Measurements from ENCODE around the gene GLCCI1.
"Not testable (repeated sequence)": the region's sequence is repeated elsewhere in the genome, so short reads cannot be mapped to it uniquely, and the experiment has no call there.

Gene GLCCI1

DNA sequence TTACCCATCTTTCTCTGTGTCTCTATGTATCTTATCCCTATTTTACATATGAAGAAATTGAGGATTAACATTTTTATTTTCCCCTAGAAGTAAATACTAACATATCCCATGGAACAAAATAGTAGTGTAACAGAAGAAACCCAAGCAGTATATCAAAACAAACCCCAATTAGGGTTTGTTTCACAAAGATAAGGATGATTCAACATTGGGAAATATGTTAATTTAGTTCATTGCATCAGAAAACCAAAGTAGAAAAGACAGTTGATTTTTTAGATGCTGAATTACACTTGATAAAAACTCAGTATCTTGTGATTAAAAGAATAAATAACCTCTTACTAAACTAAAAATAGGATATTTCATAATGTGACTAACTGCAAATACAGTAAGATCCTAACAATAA is 87.8 kb downstream of the GLCCI1 start:
- DNase-seq = no peak

DNA sequence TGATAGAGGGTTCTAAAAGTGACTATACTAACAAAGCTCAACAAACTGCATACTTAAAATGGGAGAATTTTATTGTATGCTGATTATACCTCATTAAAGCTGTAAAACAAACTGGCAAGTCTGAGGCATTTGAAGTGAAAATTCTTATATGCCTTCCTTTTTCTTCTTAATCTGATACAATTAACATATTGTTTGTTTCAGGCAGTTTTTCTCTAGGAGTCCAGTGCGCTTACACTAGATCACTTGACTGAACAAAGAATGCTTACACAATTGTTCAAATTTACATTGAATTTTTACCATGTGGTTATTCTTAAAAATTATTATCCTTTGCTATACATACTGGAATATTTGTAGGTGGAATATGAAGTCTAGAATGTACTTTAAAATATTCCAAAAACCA is 89.0 kb downstream of the GLCCI1 start:
- no peak for DNase-seq

- no peak for DNase-seq
Measured at GRCh38 chr7:8058322-8058721, 89.7 kb downstream of the GLCCI1 start.

DNA sequence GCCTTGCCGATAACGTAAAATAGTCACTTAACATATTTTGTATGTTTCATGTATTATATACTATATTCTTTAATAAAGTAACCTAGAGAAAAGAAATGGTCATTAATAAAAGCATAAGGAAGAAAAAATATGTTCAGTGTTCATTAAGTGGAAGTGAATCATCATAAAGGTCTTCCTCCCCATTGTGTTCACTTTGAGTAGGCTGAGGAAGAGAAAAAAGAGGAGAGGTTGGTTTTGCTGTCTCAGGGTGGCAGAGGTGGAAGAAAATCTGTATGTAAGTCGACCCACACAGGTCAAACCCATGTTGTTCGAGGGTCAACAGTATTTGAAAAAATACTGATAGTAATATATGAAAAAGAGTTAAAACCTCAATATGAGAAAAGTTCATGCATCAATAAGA is 90.3 kb downstream of the GLCCI1 start:
- DNase-seq = no peak

DNA sequence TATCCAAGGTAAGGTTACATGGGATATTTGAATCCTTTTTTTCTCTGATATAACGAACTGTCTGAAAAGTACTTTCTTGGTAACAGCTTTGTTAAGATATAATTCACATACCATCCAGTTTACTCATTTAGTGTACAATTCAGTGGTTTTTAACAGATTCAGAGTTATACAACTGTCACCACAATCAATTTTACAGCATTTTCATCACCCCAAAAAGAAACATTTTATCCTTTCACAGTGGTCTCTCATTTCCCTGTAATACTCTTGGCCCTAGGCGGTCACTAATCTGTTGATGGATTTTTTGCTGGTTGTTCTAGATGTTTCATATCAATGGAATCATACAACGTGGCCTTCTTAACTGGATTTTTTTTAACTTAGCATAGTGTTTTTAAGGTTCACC is 91.6 kb downstream of the GLCCI1 start:
- DNase-seq = no peak

GRCh38 chr7:8063300-8063699 is 94.7 kb downstream of the GLCCI1 start:
- DNase-seq = not testable (repeated sequence)

- no peak for DNase-seq
Measured at GRCh38 chr7:8063706-8064297, 95.2 kb downstream of the GLCCI1 start.

DNA sequence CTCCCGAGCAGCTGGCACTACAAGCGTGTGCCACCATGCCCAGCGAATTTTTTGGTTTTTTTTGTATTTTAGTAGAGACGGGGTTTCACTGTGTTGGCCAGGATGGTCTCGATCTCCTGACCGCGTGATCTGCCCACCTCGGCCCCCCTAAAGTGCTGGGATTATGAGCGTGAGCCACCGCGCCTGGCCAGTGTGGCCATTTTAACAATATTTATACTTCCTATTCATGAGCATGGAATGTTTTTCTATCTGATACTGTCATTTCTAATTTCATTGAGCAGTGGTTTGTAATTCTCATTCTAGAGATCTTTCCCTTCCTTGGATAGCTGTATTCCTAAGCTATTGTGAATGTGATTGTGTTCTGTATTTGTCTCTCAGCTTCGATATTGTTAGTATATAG is 96.2 kb downstream of the GLCCI1 start:
- no peak for DNase-seq

DNA sequence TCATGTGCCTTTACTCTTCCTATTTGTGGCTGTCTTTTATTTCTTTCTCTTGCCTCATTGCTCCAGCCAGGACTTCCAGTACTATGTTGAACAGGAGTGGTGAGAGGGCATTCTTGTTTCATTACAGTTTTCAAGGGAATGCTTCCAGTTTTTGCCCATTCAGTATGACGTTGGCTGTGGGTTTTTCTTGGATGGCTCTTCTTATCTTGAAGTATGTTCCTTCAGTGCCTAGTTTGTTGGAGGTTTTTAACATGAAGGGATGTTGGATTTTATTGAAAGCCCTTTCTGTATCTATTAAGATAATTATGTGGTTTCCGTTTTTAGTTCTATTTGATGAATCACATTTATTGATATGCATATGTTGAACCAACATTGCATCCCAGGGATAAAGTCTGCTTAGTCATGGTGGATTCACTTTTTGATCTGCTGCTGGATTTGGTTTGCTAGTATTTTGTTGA is 96.8 kb downstream of the GLCCI1 start:
- no peak for DNase-seq

- no peak for DNase-seq
Measured at GRCh38 chr7:8068892-8069686, 100.5 kb downstream of the GLCCI1 start.

GRCh38 chr7:8070451-8071180 is 102.0 kb downstream of the GLCCI1 start:
- DNase-seq = no peak

DNA sequence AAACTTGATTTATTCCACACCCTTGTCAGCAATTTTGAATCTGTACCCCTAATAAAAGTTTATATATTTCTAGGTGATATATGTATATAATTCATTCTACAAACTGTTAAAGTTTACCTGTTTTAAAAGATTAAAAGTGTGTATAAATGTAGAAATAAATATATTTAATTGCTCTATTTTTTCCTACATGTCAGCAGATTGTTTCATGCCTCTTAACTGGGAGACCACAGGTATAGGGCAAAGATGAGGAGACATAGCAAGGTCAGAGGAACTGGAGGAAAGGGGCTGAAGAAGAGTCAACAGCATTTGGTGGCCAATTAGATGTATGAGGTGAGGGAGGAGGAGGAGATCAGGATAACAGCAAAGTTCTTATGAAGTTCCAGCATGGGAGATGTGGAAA is 109.8 kb downstream of the GLCCI1 start:
- no peak for DNase-seq

DNA sequence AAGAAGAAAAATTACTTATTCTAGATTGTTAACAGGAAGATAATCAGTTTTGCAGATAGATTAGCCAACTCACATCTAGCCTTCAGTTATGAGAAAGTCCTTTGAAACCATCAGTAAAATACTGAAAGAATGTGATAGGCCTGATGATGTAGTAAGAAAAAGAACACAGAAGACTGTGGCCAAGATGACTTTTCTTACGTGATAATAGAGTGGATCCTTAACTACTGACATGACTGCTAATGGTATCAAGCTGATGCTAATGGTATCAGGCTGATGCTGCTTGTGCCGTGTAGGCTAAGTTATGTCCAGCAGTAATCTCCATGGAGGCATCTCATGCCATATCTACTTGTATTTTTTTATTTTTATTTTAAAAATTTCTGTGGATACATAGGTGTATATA is 114.2 kb downstream of the GLCCI1 start:
- DNase-seq = no peak

DNA sequence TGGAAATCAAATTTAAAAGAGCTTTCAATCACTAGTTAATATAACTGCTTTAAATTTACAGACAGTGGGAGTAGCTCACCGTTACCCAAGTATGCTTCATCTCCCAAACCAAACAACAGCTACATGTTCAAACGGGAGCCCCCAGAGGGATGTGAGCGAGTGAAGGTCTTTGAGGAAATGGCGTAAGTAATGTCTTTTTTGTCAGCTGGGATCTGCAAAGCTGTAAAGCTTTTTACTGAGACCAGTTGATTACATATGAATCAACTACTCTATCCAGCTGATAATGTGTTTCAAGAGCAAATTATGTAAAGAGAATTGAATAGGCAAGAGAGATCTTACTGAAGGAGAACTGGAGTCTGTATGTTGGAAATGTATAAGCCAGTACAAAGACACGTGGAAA is 116.2 kb downstream of the GLCCI1 start:
- no peak for DNase-seq

DNA sequence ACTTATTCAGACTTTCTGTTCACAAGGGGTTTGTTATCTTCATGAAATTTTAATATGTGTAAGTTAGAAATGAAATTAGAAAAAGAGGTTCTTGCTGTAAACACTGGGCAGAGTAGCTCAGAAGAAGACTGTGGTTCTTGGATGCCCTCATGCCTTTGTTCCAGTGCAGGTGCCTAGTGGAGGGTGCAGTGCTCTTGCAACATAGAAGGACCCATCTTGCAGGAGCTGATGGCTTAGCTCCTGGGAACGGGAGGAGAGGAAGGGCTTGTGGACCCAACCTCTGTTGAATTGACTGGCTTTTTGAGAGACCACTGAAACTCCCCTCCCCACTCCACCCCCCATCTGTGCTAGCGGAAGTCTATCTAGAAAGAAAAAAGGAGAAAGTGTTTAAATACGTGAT is 116.8 kb downstream of the GLCCI1 start:
- no peak for DNase-seq

DNA sequence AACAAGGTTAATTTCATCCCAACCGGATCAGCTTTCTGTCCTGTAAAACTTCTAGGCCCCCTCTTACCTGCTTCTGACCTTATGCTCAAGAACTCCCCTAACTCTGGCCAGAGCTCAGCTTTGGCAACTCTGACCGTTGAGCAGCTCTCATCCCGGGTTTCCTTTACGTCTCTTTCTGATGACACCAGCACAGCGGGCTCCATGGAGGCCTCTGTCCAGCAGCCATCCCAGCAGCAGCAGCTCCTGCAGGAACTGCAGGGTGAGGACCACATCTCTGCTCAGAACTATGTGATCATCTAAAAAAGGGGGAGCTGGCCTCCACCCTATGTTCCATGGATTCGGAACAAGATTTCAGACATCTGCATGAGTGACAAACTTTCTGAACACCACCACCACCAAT is 117.6 kb downstream of the GLCCI1 start:
- no peak for DNase-seq

- DNase-seq = no peak
Measured at GRCh38 chr7:8089036-8089780, 120.6 kb downstream of the GLCCI1 start.

GRCh38 chr7:8092140-8092539 is 123.5 kb downstream of the GLCCI1 start:
- DNase-seq = no peak

- DNase-seq = no peak
Measured at GRCh38 chr7:8094164-8095140, 125.9 kb downstream of the GLCCI1 start.

DNA sequence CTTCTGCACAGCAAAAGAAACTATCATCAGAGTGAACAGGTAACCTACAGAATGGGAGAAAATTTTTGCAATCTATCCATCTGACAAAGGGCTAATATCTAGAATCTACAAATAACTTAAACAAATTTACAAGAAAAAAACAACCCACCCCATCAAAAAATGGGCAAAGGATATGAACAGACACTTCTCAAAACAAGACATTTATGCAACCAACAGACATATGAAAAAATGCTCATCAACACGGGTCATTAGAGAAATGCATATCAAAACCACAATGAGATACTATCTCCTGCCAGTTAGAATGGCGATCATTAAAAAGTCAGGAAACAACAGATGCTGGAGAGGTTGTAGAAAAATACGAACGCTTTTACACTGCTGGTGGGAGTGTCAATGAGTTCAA is 132.7 kb downstream of the GLCCI1 start:
- not testable (repeated sequence) for DNase-seq

DNA sequence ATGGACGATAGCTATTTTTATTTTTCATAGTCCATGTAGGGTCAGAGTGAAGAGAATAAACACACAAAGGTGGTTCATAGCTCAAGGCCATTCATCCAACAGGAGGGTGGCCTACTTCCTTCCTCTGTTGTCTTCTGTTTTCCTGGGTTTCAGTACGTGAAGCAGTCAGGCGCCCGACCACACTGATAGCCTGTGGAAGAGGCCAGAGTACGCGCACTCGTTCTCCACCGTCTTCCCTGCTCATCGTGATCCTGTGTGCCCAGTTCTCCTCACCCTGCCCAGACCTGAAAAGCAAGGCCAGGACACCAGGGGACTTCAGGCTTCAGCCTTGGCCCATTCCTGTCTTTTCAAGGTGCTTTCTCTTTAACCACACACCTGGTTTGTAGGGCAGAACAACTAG is 134.7 kb downstream of the GLCCI1 start:
- DNase-seq = no peak
